Tibial artery (tissue), 4 donors: Measurements from ENCODE around the gene TARBP1.

Experiments used
- DNase-seq, 2 donors: peaks; one replicate each; pipeline ENCODE4 v3.0.0-alpha.2; 2019
- H3K27ac ChIP-seq, 2 donors: fragments of 200-600 bp; sonication (generic) in 1 of 2; 1 replicate in 1 of 2; 2 replicates in 1 of 2; pipeline ENCODE4 v1.5.1; 2018 to 2019; ENCODE audit warnings: mild to moderate bottlenecking in 1 of 2
- H3K27me3 ChIP-seq, 2 donors: fragments of 200-600 bp; sonication (generic) in 1 of 2; one replicate each; pipeline versions ENCODE4 v1.5.1 to v1.6.0; 2016 to 2019
- H3K36me3 ChIP-seq, 3 donors: fragments of 200-600 bp; sonication (generic) in 2 of 3; one replicate each; pipeline ENCODE4 v1.5.1; 2016 to 2019; ENCODE audit warnings: mild to moderate bottlenecking in 2 of 3
- H3K4me1 ChIP-seq, 4 donors: fragments of 200-600 bp; sonication (generic) in 2 of 4; 1 replicate in 3 of 4; 2 replicates in 1 of 4; pipeline ENCODE4 v1.5.1; 2016 to 2019
- H3K4me3 ChIP-seq, 2 donors: fragments of 200-600 bp; sonication (generic) in 1 of 2; 1 replicate in 1 of 2; 2 replicates in 1 of 2; pipeline ENCODE4 v1.5.1; 2018 to 2019; ENCODE audit warnings: mild to moderate bottlenecking in 2 of 2
- H3K9me3 ChIP-seq, 3 donors: fragments of 200-600 bp; sonication (generic) in 1 of 3; one replicate each; pipeline ENCODE4 v1.5.1; 2016 to 2019
- intact Hi-C: fragments of 100-400 bp; cut with DNase I; formaldehyde crosslinking; loops from one replicate; pipeline ENCODE4 v1.15.0; 2023; ENCODE audit warnings: low total_unique reads
- TF ChIP-seq, protein P1 (sequence below), 2 experiments: fragments of 200-600 bp in 1 of 2; fragments of 450-650 bp in 1 of 2; IDR thresholded peaks; one replicate each; pipeline ENCODE4 v1.5.1; 2017 to 2019; ENCODE audit warnings: antibody characterized with exemption in 2 of 2, mild to moderate bottlenecking in 1 of 2, moderate library complexity in 1 of 2

TARBP1 gene

DNA sequence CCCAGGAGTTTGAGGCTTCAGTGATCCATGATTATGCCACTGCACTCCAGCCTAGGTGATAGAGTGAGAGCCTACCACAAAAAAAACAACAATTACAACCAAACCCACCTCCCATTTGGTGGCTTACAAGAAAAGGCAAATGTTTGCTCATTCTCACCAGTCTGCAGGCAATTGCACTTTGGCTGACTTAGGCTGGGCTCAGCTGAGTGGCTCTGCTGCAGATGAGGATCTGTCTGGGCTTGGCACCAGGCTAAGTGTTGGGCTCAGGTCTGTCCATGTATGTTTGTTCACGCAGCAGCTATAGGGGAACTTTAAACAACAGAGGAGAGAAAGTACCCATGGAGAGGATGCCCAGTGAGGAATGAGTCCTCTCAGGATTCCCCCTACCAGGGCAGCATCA is 133.7 kb downstream of the TARBP1 start:
- Histone ChIP-seq H3K36me3 (no peaks in the 10 kb centered on the region), H3K9me3 (peaks cover 0 to 9% (median 0%) of the 10 kb centered on the region in 3 donors), H3K4me1 (no peaks in the 10 kb centered on the region), H3K27me3 (no peaks in the 10 kb centered on the region), H3K4me3 (no peak overlapping the region), H3K27ac (no peak overlapping the region)
- no peak for DNase-seq
- TF ChIP-seq, protein P1, sequence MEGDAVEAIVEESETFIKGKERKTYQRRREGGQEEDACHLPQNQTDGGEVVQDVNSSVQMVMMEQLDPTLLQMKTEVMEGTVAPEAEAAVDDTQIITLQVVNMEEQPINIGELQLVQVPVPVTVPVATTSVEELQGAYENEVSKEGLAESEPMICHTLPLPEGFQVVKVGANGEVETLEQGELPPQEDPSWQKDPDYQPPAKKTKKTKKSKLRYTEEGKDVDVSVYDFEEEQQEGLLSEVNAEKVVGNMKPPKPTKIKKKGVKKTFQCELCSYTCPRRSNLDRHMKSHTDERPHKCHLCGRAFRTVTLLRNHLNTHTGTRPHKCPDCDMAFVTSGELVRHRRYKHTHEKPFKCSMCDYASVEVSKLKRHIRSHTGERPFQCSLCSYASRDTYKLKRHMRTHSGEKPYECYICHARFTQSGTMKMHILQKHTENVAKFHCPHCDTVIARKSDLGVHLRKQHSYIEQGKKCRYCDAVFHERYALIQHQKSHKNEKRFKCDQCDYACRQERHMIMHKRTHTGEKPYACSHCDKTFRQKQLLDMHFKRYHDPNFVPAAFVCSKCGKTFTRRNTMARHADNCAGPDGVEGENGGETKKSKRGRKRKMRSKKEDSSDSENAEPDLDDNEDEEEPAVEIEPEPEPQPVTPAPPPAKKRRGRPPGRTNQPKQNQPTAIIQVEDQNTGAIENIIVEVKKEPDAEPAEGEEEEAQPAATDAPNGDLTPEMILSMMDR (IDR thresholded peaks at IDR 0.05): no peak
- intact Hi-C loops: no loop called here

DNA sequence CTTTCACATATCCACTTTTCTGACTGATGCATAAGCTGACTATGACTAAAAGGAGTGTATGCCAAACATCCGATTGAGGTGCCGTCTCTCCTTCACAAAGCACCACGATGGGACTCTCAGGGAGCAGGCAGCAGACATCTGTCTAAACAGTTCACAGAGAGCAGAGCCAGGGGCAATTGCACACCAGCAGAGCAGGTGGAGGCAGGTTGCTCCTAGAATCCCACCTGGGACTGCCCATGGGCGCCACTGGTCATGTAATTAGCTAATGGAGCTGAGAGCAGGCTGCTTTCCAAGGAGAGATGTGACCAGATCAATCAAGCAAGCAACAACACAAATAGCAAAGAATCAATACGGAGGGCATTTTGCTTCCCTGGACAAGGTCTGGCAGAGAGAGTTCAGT is 136.2 kb downstream of the TARBP1 start:
- intact Hi-C loops: no loop called here
- Histone ChIP-seq H3K4me1 (no peaks in the 10 kb centered on the region), H3K27me3 (no peaks in the 10 kb centered on the region), H3K36me3 (no peaks in the 10 kb centered on the region), H3K27ac (no peak overlapping the region), H3K4me3 (no peak overlapping the region), H3K9me3 (peaks cover 0 to 16% (median 0%) of the 10 kb centered on the region in 3 donors)
- TF ChIP-seq, protein P1 (IDR thresholded peaks at IDR 0.05): no peak
- no peak for DNase-seq
